LNCaP clone FGC (cell line): ENCODE measurements around the gene SPDYE5.

ENCODE experiments used
- DNase-seq: peaks from one replicate; pipeline ENCODE4 v3.0.0-alpha.2; 2011; ENCODE audit warnings: low read depth
- H3K4me3 ChIP-seq: 2 replicates; pipeline ENCODE4 v1.5.1; 2011; ENCODE audit warnings: mild to moderate bottlenecking, low read depth, low read length, control low read depth
- CTCF ChIP-seq: IDR thresholded peaks from 2 replicates; pipeline ENCODE4 v1.5.1; 2012; ENCODE audit warnings: mild to moderate bottlenecking; ENCODE audit not compliant: control insufficient read depth, insufficient read depth; ENCODE audit errors: extremely low read depth

Gene SPDYE5

GRCh38 chr7:75546237-75547015 is 54.3 kb downstream of the SPDYE5 start:
- TF ChIP-seq CTCF: no peak
- no peak overlapping the region for H3K4me3 ChIP-seq
- DNase-seq: no peak
